ENCODE data around the gene GRID1.
A peak's percentile ranks its signal among the peaks of the same experiment; 100 is the strongest.
"Not testable (repeated sequence)": the region's sequence is repeated elsewhere in the genome, so short reads cannot be mapped to it uniquely, and the experiment has no call there.

GRID1 gene

DNA sequence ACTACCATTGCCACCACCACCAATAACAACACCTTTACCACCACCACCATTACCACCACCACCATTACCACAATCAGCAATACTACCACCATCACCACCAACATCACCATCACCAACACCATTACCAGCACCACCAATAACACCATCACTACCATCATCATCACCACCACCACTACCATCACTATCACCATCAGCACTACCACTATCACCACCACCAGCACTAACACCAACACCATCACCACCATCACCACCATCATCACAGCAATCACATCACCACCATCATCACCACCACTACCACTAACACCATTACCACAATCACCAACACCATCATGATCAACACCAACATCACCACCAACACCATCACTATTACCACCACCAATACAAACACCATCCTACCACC, 249.5 kb downstream of the GRID1 start:
- DNase-seq (ENCODE audit: low read depth, low spot score) = no peak
- H3K4me3 ChIP-seq (ENCODE audit: low read length) = no peak overlapping the region

- DNase-seq (ENCODE audit: low read depth, low spot score) = no peak
- no peak overlapping the region for H3K4me3 ChIP-seq (ENCODE audit: low read length)
Observed at GRCh38 chr10:86113983-86114382, 252.6 kb downstream of the GRID1 start.

DNA sequence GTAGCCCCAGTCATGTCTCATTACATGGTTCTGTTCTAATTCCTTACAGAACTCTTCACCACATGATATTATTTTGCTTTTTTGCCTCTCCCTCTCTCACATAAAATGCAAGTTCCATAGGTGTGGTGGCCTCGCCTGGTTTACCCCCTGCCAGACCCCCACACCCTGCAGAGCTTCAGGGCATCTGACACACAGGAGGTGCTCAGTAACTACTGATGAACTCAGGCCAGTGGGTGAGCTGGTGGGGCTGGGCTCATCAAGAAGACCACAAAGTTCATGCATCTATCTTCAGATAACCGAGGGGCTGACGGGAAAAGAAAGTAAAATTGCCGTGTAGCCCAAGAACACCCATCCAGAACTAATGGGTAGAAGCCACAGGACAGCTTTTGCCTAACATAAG, 253.1 kb downstream of the GRID1 start:
- H3K4me3 ChIP-seq (ENCODE audit: low read length) = no peak overlapping the region
- DNase-seq (ENCODE audit: low read depth, low spot score) = no peak

GRCh38 chr10:86113044-86113443, 253.6 kb downstream of the GRID1 start:
- H3K4me3 ChIP-seq (ENCODE audit: low read length) = no peak overlapping the region
- no peak for DNase-seq (ENCODE audit: low read depth, low spot score)

- no peak overlapping the region for H3K4me3 ChIP-seq (ENCODE audit: low read length)
- no peak for DNase-seq (ENCODE audit: low read depth, low spot score)
Observed at GRCh38 chr10:86111902-86112545, 254.6 kb downstream of the GRID1 start.

GRCh38 chr10:86110156-86110786, 256.3 kb downstream of the GRID1 start:
- no peak overlapping the region for H3K4me3 ChIP-seq (ENCODE audit: low read length)
- DNase-seq (ENCODE audit: low read depth, low spot score) = no peak

GRCh38 chr10:86109421-86109820, 257.2 kb downstream of the GRID1 start:
- H3K4me3 ChIP-seq (ENCODE audit: low read length) = no peak overlapping the region
- no peak for DNase-seq (ENCODE audit: low read depth, low spot score)

- no peak for DNase-seq (ENCODE audit: low read depth, low spot score)
- H3K4me3 ChIP-seq (ENCODE audit: low read length) = no peak overlapping the region
Observed at GRCh38 chr10:86108696-86109095, 257.9 kb downstream of the GRID1 start.

DNA sequence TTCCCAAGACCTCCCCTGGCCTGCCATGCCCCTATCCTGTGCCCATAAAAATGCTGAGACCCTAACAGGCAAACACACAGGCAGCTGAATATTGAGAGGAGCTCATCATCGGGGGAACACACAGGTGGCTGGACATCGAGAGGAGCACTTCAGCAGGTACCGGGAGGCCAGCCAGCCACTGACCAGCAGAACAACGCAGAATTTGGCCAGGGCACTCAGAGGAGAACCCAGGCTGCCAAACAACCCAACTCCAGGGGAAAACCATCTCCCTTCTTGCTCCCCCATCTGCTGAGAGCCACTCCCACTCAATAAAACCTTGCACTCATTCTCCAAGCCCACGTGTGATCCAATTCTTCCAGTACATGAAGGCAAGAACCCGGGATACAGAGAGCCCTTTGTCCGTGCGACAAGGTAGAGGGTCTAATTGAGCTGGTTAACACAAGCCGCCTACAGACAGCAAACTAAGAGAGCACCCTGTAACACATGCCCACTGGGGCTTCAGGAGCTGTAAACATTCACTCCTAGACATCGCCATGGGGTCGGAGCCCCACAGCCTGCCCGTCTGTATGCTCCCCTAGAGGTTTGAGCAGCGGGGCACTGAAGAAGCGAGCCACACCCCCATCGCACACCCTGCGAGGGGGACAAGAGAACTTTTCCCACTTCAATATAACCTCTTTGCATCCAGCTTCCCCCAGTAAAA, 258.8 kb downstream of the GRID1 start:
- not testable (repeated sequence) for DNase-seq (ENCODE audit: low read depth, low spot score); H3K4me3 ChIP-seq (ENCODE audit: low read length)

DNA sequence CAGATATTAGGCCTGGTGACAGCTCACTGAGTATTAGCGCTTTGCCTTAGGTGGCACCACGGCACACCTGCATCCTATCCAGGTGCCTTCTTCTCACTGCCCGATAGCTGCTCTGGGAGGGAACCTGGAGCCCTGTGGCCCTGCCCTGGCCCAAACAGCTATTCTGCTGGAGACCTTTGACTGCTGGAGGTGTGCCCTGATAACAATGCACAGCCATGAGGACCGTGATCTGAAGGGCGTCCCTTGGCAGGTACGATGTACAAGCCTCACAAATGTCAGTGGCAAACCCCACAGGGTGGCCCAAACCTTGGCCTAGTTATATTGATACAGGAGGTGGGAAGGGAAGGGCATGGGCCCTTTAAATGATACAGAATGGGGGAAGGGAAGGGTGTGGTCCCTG, 259.5 kb downstream of the GRID1 start:
- DNase-seq (ENCODE audit: low read depth, low spot score) = no peak
- no peak overlapping the region for H3K4me3 ChIP-seq (ENCODE audit: low read length)

- H3K4me3 ChIP-seq (ENCODE audit: low read length) = no peak overlapping the region
- no peak for DNase-seq (ENCODE audit: low read depth, low spot score)
Observed at GRCh38 chr10:86106616-86107015, 260.0 kb downstream of the GRID1 start.

DNA sequence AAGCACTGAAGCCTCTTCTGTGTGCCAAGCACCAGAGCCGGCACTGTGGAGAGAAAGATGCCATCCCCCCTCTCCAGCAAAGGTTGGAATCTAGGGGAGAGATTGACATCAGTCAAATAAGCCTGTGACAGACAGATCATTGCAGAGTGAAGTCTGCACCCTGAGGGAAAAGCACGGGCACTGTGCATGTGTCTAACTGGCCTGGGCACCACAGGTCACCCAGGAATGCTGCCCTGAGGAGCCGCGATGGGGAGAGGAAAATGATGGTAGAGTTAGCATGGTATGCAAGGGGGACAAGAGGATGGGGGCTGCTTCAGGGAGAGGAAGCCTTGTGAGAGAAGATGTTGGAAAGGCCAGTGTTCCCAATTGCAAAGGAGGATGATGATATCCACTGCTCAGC, 261.0 kb downstream of the GRID1 start:
- no peak for DNase-seq (ENCODE audit: low read depth, low spot score)
- no peak overlapping the region for H3K4me3 ChIP-seq (ENCODE audit: low read length)

DNA sequence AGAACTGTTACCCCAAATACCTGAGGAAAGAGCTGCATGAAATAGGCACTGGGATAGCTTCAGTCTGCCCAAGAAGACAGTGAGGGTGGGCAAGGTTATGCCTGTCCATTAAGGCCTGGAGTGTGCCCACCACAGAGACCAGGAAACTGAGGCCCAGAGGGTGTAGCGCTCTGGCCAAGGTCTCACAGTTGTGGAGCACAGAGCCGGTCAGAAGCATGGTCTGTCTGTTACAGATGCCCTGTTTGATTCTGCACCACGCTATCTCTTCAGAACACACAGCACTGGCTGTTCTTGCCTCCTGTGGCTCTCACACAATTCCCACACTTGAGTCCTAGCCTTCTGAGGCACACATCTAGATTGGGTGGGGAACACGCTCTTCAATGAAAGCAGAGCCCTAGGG, 261.4 kb downstream of the GRID1 start:
- H3K4me3 ChIP-seq (ENCODE audit: low read length) = no peak overlapping the region
- DNase-seq (ENCODE audit: low read depth, low spot score) = no peak

DNA sequence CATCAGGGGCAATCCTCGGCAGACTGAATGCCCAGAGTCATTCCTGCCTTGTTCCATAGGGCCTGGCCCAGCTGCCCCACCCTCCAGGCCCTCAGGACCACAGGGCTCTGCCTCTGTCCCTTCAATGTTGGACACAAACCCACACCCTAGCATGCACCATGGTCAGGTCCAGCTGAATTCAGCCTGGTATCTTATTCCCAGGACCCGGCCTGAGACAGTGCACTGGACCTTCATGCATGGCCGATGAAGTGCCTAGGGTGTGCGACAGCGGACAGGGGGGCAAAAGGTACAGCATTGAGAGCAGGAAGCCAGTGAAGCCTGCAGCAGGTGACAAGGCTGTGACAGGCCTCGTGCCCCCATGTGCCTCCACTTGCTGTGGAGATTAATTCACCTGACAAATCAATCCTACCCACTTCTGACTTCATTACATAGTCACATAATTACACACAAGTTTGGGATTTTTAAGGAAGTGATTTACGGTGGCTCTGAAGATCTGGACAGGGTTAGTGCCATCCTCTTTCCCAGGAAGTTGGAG, 261.9 kb downstream of the GRID1 start:
- DNase-seq (ENCODE audit: low read depth, low spot score) = no peak
- H3K4me3 ChIP-seq (ENCODE audit: low read length) = no peak overlapping the region

DNA sequence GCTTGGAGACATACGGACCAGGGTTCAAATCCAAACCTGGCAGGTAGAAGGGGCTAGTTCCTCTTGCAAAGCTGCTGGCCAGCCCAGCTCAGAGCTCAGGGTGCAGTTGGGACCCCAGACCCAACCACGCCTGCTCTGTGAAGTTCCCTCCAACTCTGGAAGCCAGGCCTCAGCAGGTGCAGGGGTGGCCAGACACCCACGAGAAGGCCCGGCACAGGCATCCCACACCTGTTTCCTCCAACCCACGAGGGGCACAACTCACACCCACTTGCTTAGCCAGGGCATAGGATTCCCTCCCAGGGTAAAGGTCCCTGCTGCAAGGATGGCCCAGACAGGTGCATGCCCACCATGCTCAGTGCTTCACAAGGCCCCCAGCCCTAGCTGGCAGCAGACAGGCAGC, 262.4 kb downstream of the GRID1 start:
- no peak for DNase-seq (ENCODE audit: low read depth, low spot score)
- no peak overlapping the region for H3K4me3 ChIP-seq (ENCODE audit: low read length)

- DNase-seq (ENCODE audit: low read depth, low spot score) = peak; percentile 49
- H3K4me3 ChIP-seq (ENCODE audit: low read length) = no peak overlapping the region
Observed at GRCh38 chr10:86103391-86104101, 263.0 kb downstream of the GRID1 start.

DNA sequence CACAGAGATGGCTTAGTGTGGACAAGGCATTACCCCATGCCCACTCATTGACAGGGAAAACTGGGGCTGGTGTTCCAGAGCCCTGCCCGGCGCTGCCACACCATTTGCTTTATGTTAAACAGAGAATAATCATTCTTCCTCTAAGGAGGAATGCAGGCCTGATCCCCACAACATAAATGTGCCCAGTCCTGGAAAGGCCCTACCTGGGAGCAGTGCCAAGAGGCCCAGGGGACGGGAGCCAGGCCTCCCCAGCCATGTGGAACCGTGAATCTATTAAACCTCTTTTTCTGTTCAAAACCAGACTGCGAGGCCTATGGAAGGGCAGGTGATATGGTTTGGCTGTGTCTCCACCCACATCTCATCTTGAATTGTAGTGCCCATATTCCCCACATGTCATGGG, 264.1 kb downstream of the GRID1 start:
- DNase-seq (ENCODE audit: low read depth, low spot score) = no peak
- no peak overlapping the region for H3K4me3 ChIP-seq (ENCODE audit: low read length)

DNA sequence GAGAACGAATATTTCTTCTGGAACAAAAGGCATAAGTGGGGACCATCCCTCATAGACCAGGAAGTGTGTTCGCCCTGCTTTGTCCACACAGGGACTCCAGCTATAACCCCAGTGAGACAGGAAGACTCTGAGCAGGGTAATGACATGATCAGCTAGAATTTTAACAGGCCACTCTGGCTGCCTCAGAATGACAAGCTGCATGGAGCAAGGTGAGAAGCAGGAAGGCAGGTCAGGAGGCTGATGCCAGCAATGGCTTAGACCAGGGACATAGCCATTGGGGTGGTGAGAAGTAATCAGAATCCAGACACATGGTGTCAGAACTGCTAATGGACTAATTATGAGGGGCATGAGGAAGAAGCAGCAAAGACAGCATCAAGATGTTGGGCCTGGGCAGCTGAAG, 264.6 kb downstream of the GRID1 start:
- no peak overlapping the region for H3K4me3 ChIP-seq (ENCODE audit: low read length)
- DNase-seq (ENCODE audit: low read depth, low spot score) = no peak

- no peak overlapping the region for H3K4me3 ChIP-seq (ENCODE audit: low read length)
- peak; percentile 64 for DNase-seq (ENCODE audit: low read depth, low spot score)
Observed at GRCh38 chr10:86100581-86101061, 266.0 kb downstream of the GRID1 start.
